B cell (primary cell): ENCODE data around the gene PAEP. TPM values are rescaled to one million over a fixed set of nuclear protein-coding genes. Genes with fewer than 3 reads are reported as not detected.

Experiments
- ATAC-seq: fragments of 200-7000 bp; cut with Tn5 transposase; one replicate; pipeline ENCODE4 v1.10.0; 2021; ENCODE audit warnings: low read depth, mild to moderate bottlenecking, moderate number of reproducible peaks, moderate library complexity
- CTCF ChIA-PET: fragments of 350-600 bp; sonication (Branson Sonifier 250); formaldehyde crosslinking; loops from one replicate; lab custom pipeline; 2021; ENCODE audit warnings: antibody characterized with exemption, inconsistent platforms; lab: Charles Lee
- POLR2A ChIA-PET: fragments of 350-600 bp; sonication (Branson Sonifier 250); formaldehyde crosslinking; loops from one replicate; lab custom pipeline; 2021; ENCODE audit warnings: antibody characterized with exemption; lab: Charles Lee
- DNase-seq: peaks from one replicate; pipeline ENCODE4 v3.0.0; 2013
- H2AFZ ChIP-seq: 2 replicates; pipeline ENCODE4 v1.6.1; 2012; ENCODE audit warnings: mild to moderate bottlenecking, low read depth, low read length; ENCODE audit not compliant: insufficient read depth, poor library complexity, severe bottlenecking
- H3K27ac ChIP-seq, 2 donors: 1 replicate in 1 of 2; 2 replicates in 1 of 2; pipeline ENCODE4 v1.5.1; 2012 to 2013; ENCODE audit warnings: low read length in 2 of 2, mild to moderate bottlenecking in 2 of 2, moderate library complexity in 1 of 2
- H3K27me3 ChIP-seq, 4 experiments: fragments of 200-600 bp in 1 of 4; sonication (generic) in 1 of 4; replicated peaks in 1 of 4; 1 replicate in 2 of 4; 2 replicates in 2 of 4; pipeline versions ENCODE4 v1.6.1 to v1.7.0; 2013 to 2016; ENCODE audit warnings: low read length in 3 of 4, mild to moderate bottlenecking in 2 of 4, mixed read lengths in 1 of 4, moderate library complexity in 1 of 4; ENCODE audit not compliant: insufficient read depth in 4 of 4, control insufficient read depth in 3 of 4; ENCODE audit errors: control extremely low read depth in 1 of 4
- H3K36me3 ChIP-seq, 2 experiments: replicated peaks in 1 of 2; 1 replicate in 1 of 2; 2 replicates in 1 of 2; pipeline versions ENCODE4 v1.6.1 to v1.7.1; 2013; ENCODE audit warnings: low read length in 1 of 2; ENCODE audit not compliant: insufficient read depth in 2 of 2, control insufficient read depth in 1 of 2; ENCODE audit errors: control extremely low read depth in 1 of 2, extremely low read depth in 1 of 2
- H3K4me1 ChIP-seq, 2 donors: fragments of 200-600 bp in 1 of 2; sonication (generic) in 1 of 2; 1 replicate in 1 of 2; 2 replicates in 1 of 2; pipeline versions ENCODE4 v1.5.1 to v1.6.1; 2013 to 2017; ENCODE audit warnings: low read length in 2 of 2; ENCODE audit not compliant: control insufficient read depth in 2 of 2, insufficient read depth in 2 of 2
- H3K4me2 ChIP-seq: replicated peaks from 2 replicates; pipeline ENCODE3; 2012; ENCODE audit warnings: mild to moderate bottlenecking, low read depth, low read length; ENCODE audit not compliant: poor library complexity, severe bottlenecking
- H3K4me3 ChIP-seq, 5 experiments: fragments of 200-600 bp in 1 of 5; sonication (generic) in 1 of 5; 1 replicate in 3 of 5; 2 replicates in 2 of 5; pipeline versions ENCODE4 v1.5.1 to v1.7.0; 2011 to 2016; ENCODE audit warnings: low read length in 4 of 5, mild to moderate bottlenecking in 4 of 5, low read depth in 2 of 5, control low read depth in 1 of 5, moderate library complexity in 1 of 5; ENCODE audit not compliant: insufficient read depth in 1 of 5; ENCODE audit errors: control extremely low read depth in 1 of 5, extremely low read depth in 1 of 5
- H3K79me2 ChIP-seq: fragments of 200-600 bp; sonication (generic); one replicate; pipeline ENCODE4 v1.6.0; 2016; ENCODE audit warnings: low read length; ENCODE audit not compliant: control insufficient read depth, insufficient read depth
- H3K9ac ChIP-seq: fragments of 200-600 bp; sonication (generic); 2 replicates; pipeline ENCODE4 v1.6.1; 2017; ENCODE audit warnings: mild to moderate bottlenecking, low read length, moderate library complexity
- H3K9me3 ChIP-seq, 3 donors: one replicate each; pipeline versions ENCODE4 v1.6.1 to v1.7.1; 2013; ENCODE audit warnings: low read length in 2 of 3; ENCODE audit not compliant: control insufficient read depth in 2 of 3, insufficient read depth in 1 of 3; ENCODE audit errors: control extremely low read depth in 1 of 3
- H4K20me1 ChIP-seq: 2 replicates; pipeline ENCODE4 v1.6.0; 2012; ENCODE audit warnings: mild to moderate bottlenecking, low read length; ENCODE audit not compliant: insufficient read depth, control insufficient read depth, poor library complexity, severe bottlenecking
- H3K27ac Mint-ChIP-seq: one replicate; pipeline ENCODE4 v1.8.0; 2021; ENCODE audit warnings: mixed read lengths
- H3K27me3 Mint-ChIP-seq: one replicate; pipeline ENCODE4 v1.8.0; 2021; ENCODE audit warnings: mixed read lengths
- H3K4me1 Mint-ChIP-seq: one replicate; pipeline ENCODE4 v1.8.0; 2021; ENCODE audit warnings: mixed read lengths
- H3K4me3 Mint-ChIP-seq: one replicate; pipeline ENCODE4 v1.8.0; 2021; ENCODE audit warnings: mixed read lengths
- H3K9me3 Mint-ChIP-seq: one replicate; pipeline ENCODE4 v1.8.0; 2022; ENCODE audit warnings: mixed read lengths; ENCODE audit not compliant: insufficient read depth
- EZH2 ChIP-seq: IDR thresholded peaks from 2 replicates; pipeline ENCODE4 v1.6.1; 2012; ENCODE audit warnings: borderline replicate concordance, low read depth, mild to moderate bottlenecking, moderate library complexity, low read length; ENCODE audit not compliant: insufficient read depth, poor library complexity, severe bottlenecking
- WGBS: methylation state at CpG from one replicate; pipeline ENCODE4 v1.1.5; 2013; ENCODE audit warnings: missing lambda C conversion rate; ENCODE audit not compliant: insufficient coverage; 5-methylcytosine and 5-hydroxymethylcytosine counted together
- intact Hi-C: fragments of 100-400 bp; cut with micrococcal nuclease; formaldehyde crosslinking; loops from one replicate; pipeline ENCODE4 v1.10.0; 2022
- polyA plus RNA-seq: library from polyadenylated mRNA; depleted of rRNA; stranded (reverse); fragments of >200 nt; gene quantifications from 2 replicates; pipeline ENCODE4 v1.2.3, GENCODE V29; 2012
- total RNA-seq, 2 donors: library from RNA; stranded (reverse); fragments of 120-200 nt in 1 of 2; gene quantifications; 1 replicate in 1 of 2; 2 replicates in 1 of 2; pipeline versions ENCODE4 v1.2.3 to v1.2.4, GENCODE V29; 2013 to 2022
- TF ChIP-seq, protein P1 (sequence below): fragments of 200-600 bp; IDR thresholded peaks from one replicate; pipeline ENCODE4 v1.8.0; 2022; ENCODE audit warnings: antibody characterized with exemption, mild to moderate bottlenecking

Gene PAEP
- total and polyA plus RNA-seq, 2 donors (not counting 1 experiment from before 2014, with no cell fraction given) = not detected

DNA sequence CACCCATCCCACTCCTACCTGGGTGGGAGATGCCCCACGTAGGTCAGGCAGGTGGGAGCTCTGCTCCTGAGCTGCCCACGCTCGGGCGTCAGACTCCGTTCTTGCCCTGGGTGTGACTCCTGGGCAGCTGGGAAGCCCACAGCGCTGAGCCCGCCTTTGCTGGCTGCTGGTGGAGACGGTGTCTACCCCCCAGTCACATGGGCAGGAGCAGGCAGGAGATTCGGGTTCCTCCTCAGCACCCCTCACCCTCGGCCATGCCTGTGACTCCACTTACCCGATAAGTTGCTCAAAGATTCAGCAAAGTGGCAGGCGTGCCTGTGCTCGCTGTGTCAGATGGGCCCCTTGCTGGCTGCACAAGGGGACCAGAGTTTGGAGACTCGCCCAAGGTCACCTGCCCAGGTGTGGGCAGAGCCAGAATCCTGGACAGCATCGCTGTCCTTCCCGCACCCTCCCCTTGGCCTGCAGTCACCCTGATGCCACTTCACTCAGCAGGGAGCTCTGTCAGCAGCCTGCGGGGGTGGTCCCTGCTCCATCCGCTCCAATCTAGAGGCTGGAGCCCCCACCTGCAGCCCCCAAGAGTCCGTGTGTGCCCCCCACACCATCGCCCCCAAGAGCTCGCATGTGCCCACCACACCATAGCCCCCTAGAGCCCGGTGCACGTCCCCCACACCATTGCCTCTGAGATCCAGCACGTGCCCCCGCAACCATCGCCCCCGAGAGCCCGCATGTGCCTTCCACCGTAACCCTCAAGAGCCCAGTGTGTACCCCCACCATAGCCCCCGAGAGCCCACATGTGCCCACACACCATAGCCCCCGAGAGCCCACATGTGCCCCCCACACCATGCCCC, 36.1 kb upstream of the PAEP start:
- no peaks in the 10 kb centered on the region for H4K20me1 ChIP-seq
- intact Hi-C loops = no loop called here
- no peaks in the 10 kb centered on the region for H3K4me1 ChIP-seq
- H3K4me2 ChIP-seq = no peak overlapping the region
- ChIA-PET CTCF (no interaction called here), POLR2A (interaction anchor here (0.5 kb wide), 1 partner anchor 1315 kb away, joined by 13 read pairs; no protein-coding TSS in a partner anchor)
- peaks cover 5% of the 10 kb centered on the region for H3K27me3 Mint-ChIP-seq
- no peaks in the 10 kb centered on the region for H3K27me3 ChIP-seq
- WGBS = 86% methylated on average over 21 of the region's 31 CpGs
- peaks cover 0 to 8% (median 0%) of the 10 kb centered on the region in 3 donors for H3K9me3 ChIP-seq
- DNase-seq (no peak), ATAC-seq (no peak)
- H2AFZ ChIP-seq = no peak overlapping the region
- H3K4me3 Mint-ChIP-seq = no peak overlapping the region
- H3K4me1 Mint-ChIP-seq = no peaks in the 10 kb centered on the region
- H3K27ac Mint-ChIP-seq = no peak overlapping the region
- H3K27ac ChIP-seq = no peak overlapping the region
- no peaks in the 10 kb centered on the region for H3K36me3 ChIP-seq
- no peak overlapping the region for H3K9ac ChIP-seq
- TF ChIP-seq, protein P1, sequence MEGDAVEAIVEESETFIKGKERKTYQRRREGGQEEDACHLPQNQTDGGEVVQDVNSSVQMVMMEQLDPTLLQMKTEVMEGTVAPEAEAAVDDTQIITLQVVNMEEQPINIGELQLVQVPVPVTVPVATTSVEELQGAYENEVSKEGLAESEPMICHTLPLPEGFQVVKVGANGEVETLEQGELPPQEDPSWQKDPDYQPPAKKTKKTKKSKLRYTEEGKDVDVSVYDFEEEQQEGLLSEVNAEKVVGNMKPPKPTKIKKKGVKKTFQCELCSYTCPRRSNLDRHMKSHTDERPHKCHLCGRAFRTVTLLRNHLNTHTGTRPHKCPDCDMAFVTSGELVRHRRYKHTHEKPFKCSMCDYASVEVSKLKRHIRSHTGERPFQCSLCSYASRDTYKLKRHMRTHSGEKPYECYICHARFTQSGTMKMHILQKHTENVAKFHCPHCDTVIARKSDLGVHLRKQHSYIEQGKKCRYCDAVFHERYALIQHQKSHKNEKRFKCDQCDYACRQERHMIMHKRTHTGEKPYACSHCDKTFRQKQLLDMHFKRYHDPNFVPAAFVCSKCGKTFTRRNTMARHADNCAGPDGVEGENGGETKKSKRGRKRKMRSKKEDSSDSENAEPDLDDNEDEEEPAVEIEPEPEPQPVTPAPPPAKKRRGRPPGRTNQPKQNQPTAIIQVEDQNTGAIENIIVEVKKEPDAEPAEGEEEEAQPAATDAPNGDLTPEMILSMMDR = no peak
- TF ChIP-seq EZH2 = no peak
- H3K79me2 ChIP-seq = no peaks in the 10 kb centered on the region
- H3K4me3 ChIP-seq = no peak overlapping the region
- no peaks in the 10 kb centered on the region for H3K9me3 Mint-ChIP-seq

- POLR2A ChIA-PET = interaction anchor here (0.5 kb wide), 1 partner anchor 1315 kb away, joined by 13 read pairs; no protein-coding TSS in a partner anchor
- Histone ChIP-seq H3K4me2 (no peak overlapping the region), H3K4me1 (no peaks in the 10 kb centered on the region), H3K79me2 (no peaks in the 10 kb centered on the region), H3K4me3 (no peak overlapping the region), H3K27me3 (peaks cover 0 to 3% (median 0%) of the 10 kb centered on the region in 4 experiments), H2AFZ (no peak overlapping the region), H3K9ac (no peak overlapping the region), H3K36me3 (no peaks in the 10 kb centered on the region), H3K9me3 (peaks cover 0 to 8% (median 0%) of the 10 kb centered on the region in 3 donors), H4K20me1 (no peaks in the 10 kb centered on the region), H3K27ac (no peak overlapping the region)
- intact Hi-C loops = no loop called here
- H3K4me1 Mint-ChIP-seq = no peaks in the 10 kb centered on the region
- ATAC-seq (no peak), DNase-seq (no peak)
- CTCF ChIA-PET = no interaction called here
- no peaks in the 10 kb centered on the region for H3K9me3 Mint-ChIP-seq
- no peak overlapping the region for H3K27ac Mint-ChIP-seq
- WGBS = 83% methylated on average over 2 of the region's 11 CpGs
- no peak overlapping the region for H3K4me3 Mint-ChIP-seq
- peaks cover 7% of the 10 kb centered on the region for H3K27me3 Mint-ChIP-seq
- TF ChIP-seq, protein P1 = no peak
- no peak for TF ChIP-seq EZH2
Measured at GRCh38 chr9:135526089-135526729, 35.3 kb upstream of the PAEP start.
